NCI-H2107 (cell line): ENCODE results near the gene TBC1D3B.
"Not testable (repeated sequence)": the region's sequence is repeated elsewhere in the genome, so short reads cannot be mapped to it uniquely, and the experiment has no call there.

Source experiments
- DNase-seq: peaks from one replicate; lab custom pipeline; 2025; lab: John Stamatoyannopoulos, UW

TBC1D3B gene

GRCh38 chr17:36176536-36176935 is at the start of gene TBC1D3B:
Gene TBC1D3B (minus strand): TSS chr17:36176636. CDS start chr17:36175050, 1,586 bp downstream.
- DNase-seq: not testable (repeated sequence)

GRCh38 chr17:36222967-36223366 is 46.5 kb upstream of the TBC1D3B start:
- DNase-seq: not testable (repeated sequence)

GRCh38 chr17:36221581-36222100 is 45.2 kb upstream of the TBC1D3B start:
- DNase-seq: not testable (repeated sequence)

- DNase-seq: not testable (repeated sequence)
These were observed 44.5 kb upstream of the TBC1D3B start for GRCh38 chr17:36220737-36221580.

- not testable (repeated sequence) for DNase-seq
These were observed 43.1 kb upstream of the TBC1D3B start for GRCh38 chr17:36219556-36219955.

- DNase-seq: not testable (repeated sequence)
These were observed 39.2 kb upstream of the TBC1D3B start for GRCh38 chr17:36215406-36216308.

GRCh38 chr17:36214918-36215317 is 38.5 kb upstream of the TBC1D3B start:
- no peak for DNase-seq

GRCh38 chr17:36213695-36214094 is 37.3 kb upstream of the TBC1D3B start:
- DNase-seq: no peak

- no peak for DNase-seq
These were observed 36.5 kb upstream of the TBC1D3B start for GRCh38 chr17:36212966-36213365.

- no peak for DNase-seq
These were observed 35.8 kb upstream of the TBC1D3B start for GRCh38 chr17:36212272-36212605.

- not testable (repeated sequence) for DNase-seq
These were observed 35.2 kb upstream of the TBC1D3B start for GRCh38 chr17:36211484-36212271.

GRCh38 chr17:36210439-36211211 is 34.2 kb upstream of the TBC1D3B start, which contains the start of gene CCL4L2:
Gene CCL4L2 (plus strand): TSS chr17:36211063.
- not testable (repeated sequence) for DNase-seq

- DNase-seq: no peak
These were observed 33.1 kb upstream of the TBC1D3B start for GRCh38 chr17:36209575-36209974.

- not testable (repeated sequence) for DNase-seq
These were observed 30.9 kb upstream of the TBC1D3B start for GRCh38 chr17:36207383-36207782.

- DNase-seq: not testable (repeated sequence)
These were observed 30.0 kb upstream of the TBC1D3B start for GRCh38 chr17:36206486-36206821.

- no peak for DNase-seq
These were observed 29.4 kb upstream of the TBC1D3B start for GRCh38 chr17:36205637-36206485.

- no peak for DNase-seq
These were observed 28.5 kb upstream of the TBC1D3B start for GRCh38 chr17:36204724-36205500.

GRCh38 chr17:36203335-36203734 is 26.9 kb upstream of the TBC1D3B start:
- DNase-seq: no peak

GRCh38 chr17:36201506-36201905 is 25.1 kb upstream of the TBC1D3B start:
- not testable (repeated sequence) for DNase-seq
